Astrocyte (in vitro differentiated cells and primary cell): Measurements from ENCODE around the gene ROR1.

Source experiments
- EZH2 ChIP-seq: IDR thresholded peaks from 2 replicates; pipeline ENCODE4 v1.6.1; 2012; ENCODE audit warnings: mild to moderate bottlenecking, low read length, inconsistent platforms; ENCODE audit not compliant: insufficient read depth
- TF ChIP-seq, protein P1 (sequence below): IDR thresholded peaks from 2 replicates; pipeline ENCODE4 v1.5.1; 2011; ENCODE audit warnings: low read depth, mild to moderate bottlenecking, inconsistent platforms, low read length, moderate library complexity; ENCODE audit not compliant: insufficient read depth

DNA sequence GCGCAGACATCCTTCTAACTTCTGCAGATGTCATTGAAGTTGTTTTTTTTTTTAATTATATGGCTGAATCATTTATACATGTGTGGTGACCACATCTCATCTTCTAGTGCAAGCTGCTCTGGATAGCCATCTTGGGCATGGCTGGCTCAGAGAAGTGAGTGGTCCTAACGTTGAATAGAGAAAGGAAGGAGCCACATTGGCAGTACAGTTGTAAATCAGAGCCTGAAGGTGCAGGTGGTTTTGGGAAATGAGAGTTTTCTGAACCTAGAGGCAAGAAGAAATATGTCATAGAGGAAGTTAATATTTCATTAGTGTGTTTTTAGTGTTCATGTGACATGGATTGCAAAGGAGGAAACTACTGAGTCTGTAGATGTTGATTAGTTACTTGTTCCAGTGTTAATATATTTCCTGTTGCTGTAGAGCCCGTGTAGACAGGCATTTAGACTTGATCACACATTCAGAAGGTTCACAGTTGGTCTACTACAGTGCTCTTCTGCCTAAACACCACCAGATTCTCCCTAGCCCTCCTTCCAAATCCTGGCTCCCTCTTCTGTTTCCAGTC, 163.7 kb downstream of the ROR1 start:
- TF ChIP-seq, protein P1, sequence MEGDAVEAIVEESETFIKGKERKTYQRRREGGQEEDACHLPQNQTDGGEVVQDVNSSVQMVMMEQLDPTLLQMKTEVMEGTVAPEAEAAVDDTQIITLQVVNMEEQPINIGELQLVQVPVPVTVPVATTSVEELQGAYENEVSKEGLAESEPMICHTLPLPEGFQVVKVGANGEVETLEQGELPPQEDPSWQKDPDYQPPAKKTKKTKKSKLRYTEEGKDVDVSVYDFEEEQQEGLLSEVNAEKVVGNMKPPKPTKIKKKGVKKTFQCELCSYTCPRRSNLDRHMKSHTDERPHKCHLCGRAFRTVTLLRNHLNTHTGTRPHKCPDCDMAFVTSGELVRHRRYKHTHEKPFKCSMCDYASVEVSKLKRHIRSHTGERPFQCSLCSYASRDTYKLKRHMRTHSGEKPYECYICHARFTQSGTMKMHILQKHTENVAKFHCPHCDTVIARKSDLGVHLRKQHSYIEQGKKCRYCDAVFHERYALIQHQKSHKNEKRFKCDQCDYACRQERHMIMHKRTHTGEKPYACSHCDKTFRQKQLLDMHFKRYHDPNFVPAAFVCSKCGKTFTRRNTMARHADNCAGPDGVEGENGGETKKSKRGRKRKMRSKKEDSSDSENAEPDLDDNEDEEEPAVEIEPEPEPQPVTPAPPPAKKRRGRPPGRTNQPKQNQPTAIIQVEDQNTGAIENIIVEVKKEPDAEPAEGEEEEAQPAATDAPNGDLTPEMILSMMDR, result no peak
- TF ChIP-seq EZH2, result no peak
